GM12878 (cell line): ENCODE data around the gene RYR2. TPM values are rescaled to one million over a fixed set of nuclear protein-coding genes. Genes with fewer than 3 reads are reported as not detected.
A peak's percentile ranks its signal among the peaks of the same experiment; 100 is the strongest.

Source experiments
- ATAC-seq: fragments of 200-7000 bp; cut with Tn5 transposase; 3 replicates; pipeline ENCODE4 v1.9.1; 2020; ENCODE audit warnings: mild to moderate bottlenecking, moderate library complexity
- BruUV-seq: library from RNA; stranded (reverse); fragments of 400-500 nt; replicated peaks from 2 replicates; lab custom pipeline; 2021; lab: Mats Ljungman, UMichigan
- CTCF ChIA-PET: fragments of 300-600 bp; sonication (Branson Sonifier 250); formaldehyde crosslinking; extraction: SDS; loops from one replicate; lab custom pipeline; 2021; ENCODE audit warnings: inconsistent platforms; lab: Yijun Ruan, JAX
- POLR2A ChIA-PET: fragments of 350-600 bp; formaldehyde crosslinking; extraction: SDS; loops from one replicate; lab custom pipeline; 2021; ENCODE audit warnings: inconsistent platforms; lab: Charles Lee
- RAD21 ChIA-PET: fragments of 300-600 bp; sonication (Branson Sonifier 250); formaldehyde crosslinking; loops from one replicate; lab custom pipeline; 2023; ENCODE audit warnings: antibody characterized with exemption; ENCODE audit not compliant: unreplicated experiment; lab: Charles Lee
- SMC1A ChIA-PET: fragments of 300-600 bp; sonication (Branson Sonifier 250); formaldehyde crosslinking; loops from one replicate; lab custom pipeline; 2023; ENCODE audit not compliant: unreplicated experiment, uncharacterized antibody; lab: Charles Lee
- DNase-seq: peaks from one replicate; pipeline ENCODE4 v3.0.0-alpha.2; 2011; ENCODE audit warnings: low read depth, low spot score
- FAIRE-seq: peaks from 3 replicates; lab custom pipeline; 2011; peaks lifted over from hg19 to GRCh38; lab: Jason Lieb, UNC
- H2AFZ ChIP-seq: 2 replicates; pipeline ENCODE4 v1.6.0; 2011; ENCODE audit warnings: low read depth, low read length, control low read depth; ENCODE audit not compliant: control insufficient read depth
- H3K27ac ChIP-seq: 2 replicates; pipeline ENCODE4 v1.5.1; 2011; ENCODE audit warnings: control low read depth; ENCODE audit not compliant: control insufficient read depth, insufficient read depth
- H3K27me3 ChIP-seq, 2 experiments: replicated peaks in 1 of 2; 2 replicates each; pipeline versions ENCODE4 v1.6.0 to v1.6.1; 2011; ENCODE audit warnings: low read length in 1 of 2; ENCODE audit not compliant: control insufficient read depth in 2 of 2, insufficient read depth in 2 of 2
- H3K36me3 ChIP-seq, 2 experiments: 2 replicates each; pipeline ENCODE4 v1.5.1; 2011; ENCODE audit warnings: low read length in 1 of 2; ENCODE audit not compliant: control insufficient read depth in 2 of 2, insufficient read depth in 2 of 2
- H3K4me1 ChIP-seq: 2 replicates; pipeline ENCODE4 v1.6.1; 2011; ENCODE audit warnings: mild to moderate bottlenecking, low read length, moderate library complexity, mixed read lengths; ENCODE audit not compliant: control insufficient read depth, insufficient read depth
- H3K4me2 ChIP-seq: 2 replicates; pipeline ENCODE4 v1.6.0; 2011; ENCODE audit warnings: control low read depth; ENCODE audit not compliant: control insufficient read depth, insufficient read depth
- H3K4me3 ChIP-seq: fragments of 200-600 bp; sonication (generic); 2 replicates; pipeline ENCODE4 v1.5.1; 2016
- H3K79me2 ChIP-seq: 2 replicates; pipeline ENCODE4 v1.6.0; 2011; ENCODE audit warnings: low read length; ENCODE audit not compliant: control insufficient read depth, insufficient read depth
- H3K9ac ChIP-seq: 2 replicates; pipeline ENCODE4 v1.8.0; 2011; ENCODE audit warnings: low read length, control low read depth, mixed read lengths; ENCODE audit not compliant: control insufficient read depth, insufficient read depth
- H3K9me3 ChIP-seq: replicated peaks from 3 replicates; pipeline ENCODE4 v1.5.1; 2011; ENCODE audit warnings: mild to moderate bottlenecking, low read length; ENCODE audit not compliant: control insufficient read depth, insufficient read depth
- H4K20me1 ChIP-seq: 2 replicates; pipeline ENCODE4 v1.6.0; 2011; ENCODE audit not compliant: control insufficient read depth, insufficient read depth
- HDGF ChIP-seq: fragments of 450-650 bp; IDR thresholded peaks from 2 replicates; pipeline ENCODE4 v1.6.1; 2016; ENCODE audit warnings: antibody characterized with exemption
- IKZF1 ChIP-seq: fragments of 450-650 bp; conservative IDR thresholded peaks from 2 replicates; pipeline ENCODE4 v1.6.1; 2017; ENCODE audit warnings: antibody characterized with exemption, mild to moderate bottlenecking
- KDM1A ChIP-seq: fragments of 200-600 bp; sonication (generic); IDR thresholded peaks from 2 replicates; pipeline ENCODE4 v1.6.1; 2016; ENCODE audit warnings: borderline replicate concordance
- LARP7 ChIP-seq: fragments of 450-650 bp; IDR thresholded peaks from 2 replicates; pipeline ENCODE4 v1.6.1; 2017; ENCODE audit warnings: mild to moderate bottlenecking
- MTA2 ChIP-seq: fragments of 450-650 bp; IDR thresholded peaks from 2 replicates; pipeline ENCODE4 v1.6.1; 2016; ENCODE audit warnings: low read depth, mild to moderate bottlenecking, moderate library complexity
- NFYA ChIP-seq: IDR thresholded peaks from 2 replicates; pipeline ENCODE4 v1.6.1; 2011; ENCODE audit warnings: low read depth, mild to moderate bottlenecking, low read length, improper control_type of control experiment, borderline replicate concordance
- NR2C1 ChIP-seq: fragments of 450-650 bp; IDR thresholded peaks from 2 replicates; pipeline ENCODE4 v1.6.1; 2017; ENCODE audit warnings: antibody characterized with exemption, mild to moderate bottlenecking, moderate library complexity
- RAD21 ChIP-seq: IDR thresholded peaks from 2 replicates; pipeline ENCODE4 v1.6.1; 2011; ENCODE audit warnings: mild to moderate bottlenecking, low read depth, low read length, moderate library complexity; ENCODE audit not compliant: insufficient read depth
- SREBF2 ChIP-seq: IDR thresholded peaks from 2 replicates; pipeline ENCODE4 v1.6.1; 2012; ENCODE audit warnings: mild to moderate bottlenecking, low read length
- SRF ChIP-seq, 2 experiments: IDR thresholded peaks; 2 replicates each; pipeline ENCODE4 v1.6.1; 2011; ENCODE audit warnings: low read depth in 2 of 2, low read length in 2 of 2, mild to moderate bottlenecking in 1 of 2, moderate library complexity in 1 of 2
- TCF3 ChIP-seq: IDR thresholded peaks from 2 replicates; pipeline ENCODE4 v1.6.1; 2012; ENCODE audit warnings: low read depth, mild to moderate bottlenecking, low read length, borderline replicate concordance; ENCODE audit not compliant: insufficient read depth
- TCF7 ChIP-seq: IDR thresholded peaks from 2 replicates; pipeline ENCODE4 v1.6.1; 2014; ENCODE audit warnings: antibody characterized with exemption, borderline replicate concordance
- YBX1 ChIP-seq: fragments of 450-650 bp; IDR thresholded peaks from 2 replicates; pipeline ENCODE4 v1.6.1; 2016; ENCODE audit warnings: antibody characterized with exemption
- ZZZ3 ChIP-seq: IDR thresholded peaks from 2 replicates; pipeline ENCODE4 v1.6.1; 2011; ENCODE audit warnings: low read depth; ENCODE audit not compliant: control insufficient read depth, insufficient read length
- WGBS: methylation state at CpG from one replicate; pipeline ENCODE4 v1.1.6; 2016; ENCODE audit warnings: low lambda C conversion rate; ENCODE audit not compliant: insufficient replicate concordance, insufficient coverage; ENCODE audit errors: missing lambda C conversion rate; 5-methylcytosine and 5-hydroxymethylcytosine counted together
- in situ Hi-C: fragments of 300-500 bp; cut with MboI; formaldehyde crosslinking; loops from 9 replicates; pipeline ENCODE4 v1.14.3; 2018; ENCODE audit warnings: mixed read lengths
- intact Hi-C: fragments of 100-400 bp; cut with micrococcal nuclease; formaldehyde crosslinking; loops from one replicate; pipeline ENCODE4 v1.14.2; 2022; ENCODE audit not compliant: unreplicated experiment
- polyA plus RNA-seq, 11 experiments: library from polyadenylated mRNA; depleted of rRNA in 4 of 11; unstranded in 6 of 11; stranded (reverse) in 5 of 11; fragments of >200 nt; fragmentation: Nextera tagmentation in 4 of 11; fragmentation: Illumina TruSeq in 1 of 11; extraction: Ambion mirVana in 4 of 11; extraction: Trizol in 1 of 11; gene quantifications; 1 replicate in 1 of 11; 2 replicates in 10 of 11; pipeline versions ENCODE4 v1.2.1 to v1.2.3, GENCODE V29; 2011 to 2016; ENCODE audit warnings: inconsistent platforms in 2 of 11, missing spikeins in 2 of 11, low read depth in 1 of 11
- total RNA-seq, 4 experiments: library from RNA; depleted of rRNA in 3 of 4; stranded (reverse); fragments of >200 nt in 3 of 4; fragmentation: Illumina TruSeq in 1 of 4; extraction: Trizol in 1 of 4; gene quantifications; 2 replicates each; pipeline versions ENCODE4 v1.2.1 to v1.2.3, GENCODE V29; 2013 to 2021
- TF ChIP-seq, protein P1 (sequence below): fragments of 450-650 bp; IDR thresholded peaks from 2 replicates; pipeline ENCODE4 v1.6.1; 2018; ENCODE audit warnings: mild to moderate bottlenecking, low read depth, moderate library complexity; ENCODE audit not compliant: partially characterized antibody
- TF ChIP-seq, protein P2 (sequence below): IDR thresholded peaks from 2 replicates; pipeline ENCODE4 v1.6.1; 2012; ENCODE audit warnings: low read depth, low read length, improper control_type of control experiment
- TF ChIP-seq, protein P3 (sequence below): fragments of 450-650 bp; formaldehyde crosslinking; IDR thresholded peaks from 2 replicates; pipeline ENCODE4 v1.5.0; 2022; ENCODE audit warnings: mild to moderate bottlenecking, missing genetic modification characterization
- TF ChIP-seq, protein P4 (sequence below): IDR thresholded peaks from 2 replicates; pipeline ENCODE4 v1.6.1; 2012; ENCODE audit warnings: low read length, inconsistent platforms

The RYR2 gene
- total and polyA plus RNA-seq, 10 of the 15 experiments (the other 5 are each of a cell fraction or from before 2014, with no cell fraction given) = 0.01 to 0.04 TPM; not detected in 8

GRCh38 chr1:237507005-237507404 is 465.0 kb downstream of the RYR2 start:
- POLR2A ChIA-PET = no interaction called here
- SMC1A ChIA-PET = interaction anchor here (0.7 kb wide), 1 partner anchor 9 kb away, joined by 3 read pairs; no protein-coding TSS in a partner anchor
- intact Hi-C loops = no loop called here
- TF ChIP-seq KDM1A (no peak), NFYA (no peak), NR2C1 (no peak), HDGF (no peak), LARP7 (no peak), SREBF2 (no peak), TCF7 (0 out of 2 replicates have a peak, but pooled peaks have one; percentile 19), SRF (IDR thresholded peaks at IDR 0.05; ENCODE audit: low read depth in 2 of 2, low read length in 2 of 2) (no peak), MTA2 (peak; percentile 77), RAD21 (no peak), ZZZ3 (no peak), YBX1 (no peak), TCF3 (no peak), IKZF1 (no peak; the same call in 1 of the 2 replicates)
- TF ChIP-seq, protein P1, sequence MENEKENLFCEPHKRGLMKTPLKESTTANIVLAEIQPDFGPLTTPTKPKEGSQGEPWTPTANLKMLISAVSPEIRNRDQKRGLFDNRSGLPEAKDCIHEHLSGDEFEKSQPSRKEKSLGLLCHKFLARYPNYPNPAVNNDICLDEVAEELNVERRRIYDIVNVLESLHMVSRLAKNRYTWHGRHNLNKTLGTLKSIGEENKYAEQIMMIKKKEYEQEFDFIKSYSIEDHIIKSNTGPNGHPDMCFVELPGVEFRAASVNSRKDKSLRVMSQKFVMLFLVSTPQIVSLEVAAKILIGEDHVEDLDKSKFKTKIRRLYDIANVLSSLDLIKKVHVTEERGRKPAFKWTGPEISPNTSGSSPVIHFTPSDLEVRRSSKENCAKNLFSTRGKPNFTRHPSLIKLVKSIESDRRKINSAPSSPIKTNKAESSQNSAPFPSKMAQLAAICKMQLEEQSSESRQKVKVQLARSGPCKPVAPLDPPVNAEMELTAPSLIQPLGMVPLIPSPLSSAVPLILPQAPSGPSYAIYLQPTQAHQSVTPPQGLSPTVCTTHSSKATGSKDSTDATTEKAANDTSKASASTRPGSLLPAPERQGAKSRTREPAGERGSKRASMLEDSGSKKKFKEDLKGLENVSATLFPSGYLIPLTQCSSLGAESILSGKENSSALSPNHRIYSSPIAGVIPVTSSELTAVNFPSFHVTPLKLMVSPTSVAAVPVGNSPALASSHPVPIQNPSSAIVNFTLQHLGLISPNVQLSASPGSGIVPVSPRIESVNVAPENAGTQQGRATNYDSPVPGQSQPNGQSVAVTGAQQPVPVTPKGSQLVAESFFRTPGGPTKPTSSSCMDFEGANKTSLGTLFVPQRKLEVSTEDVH = no peak
- TF ChIP-seq, protein P2, sequence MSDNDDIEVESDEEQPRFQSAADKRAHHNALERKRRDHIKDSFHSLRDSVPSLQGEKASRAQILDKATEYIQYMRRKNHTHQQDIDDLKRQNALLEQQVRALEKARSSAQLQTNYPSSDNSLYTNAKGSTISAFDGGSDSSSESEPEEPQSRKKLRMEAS = no peak
- TF ChIP-seq, protein P3, sequence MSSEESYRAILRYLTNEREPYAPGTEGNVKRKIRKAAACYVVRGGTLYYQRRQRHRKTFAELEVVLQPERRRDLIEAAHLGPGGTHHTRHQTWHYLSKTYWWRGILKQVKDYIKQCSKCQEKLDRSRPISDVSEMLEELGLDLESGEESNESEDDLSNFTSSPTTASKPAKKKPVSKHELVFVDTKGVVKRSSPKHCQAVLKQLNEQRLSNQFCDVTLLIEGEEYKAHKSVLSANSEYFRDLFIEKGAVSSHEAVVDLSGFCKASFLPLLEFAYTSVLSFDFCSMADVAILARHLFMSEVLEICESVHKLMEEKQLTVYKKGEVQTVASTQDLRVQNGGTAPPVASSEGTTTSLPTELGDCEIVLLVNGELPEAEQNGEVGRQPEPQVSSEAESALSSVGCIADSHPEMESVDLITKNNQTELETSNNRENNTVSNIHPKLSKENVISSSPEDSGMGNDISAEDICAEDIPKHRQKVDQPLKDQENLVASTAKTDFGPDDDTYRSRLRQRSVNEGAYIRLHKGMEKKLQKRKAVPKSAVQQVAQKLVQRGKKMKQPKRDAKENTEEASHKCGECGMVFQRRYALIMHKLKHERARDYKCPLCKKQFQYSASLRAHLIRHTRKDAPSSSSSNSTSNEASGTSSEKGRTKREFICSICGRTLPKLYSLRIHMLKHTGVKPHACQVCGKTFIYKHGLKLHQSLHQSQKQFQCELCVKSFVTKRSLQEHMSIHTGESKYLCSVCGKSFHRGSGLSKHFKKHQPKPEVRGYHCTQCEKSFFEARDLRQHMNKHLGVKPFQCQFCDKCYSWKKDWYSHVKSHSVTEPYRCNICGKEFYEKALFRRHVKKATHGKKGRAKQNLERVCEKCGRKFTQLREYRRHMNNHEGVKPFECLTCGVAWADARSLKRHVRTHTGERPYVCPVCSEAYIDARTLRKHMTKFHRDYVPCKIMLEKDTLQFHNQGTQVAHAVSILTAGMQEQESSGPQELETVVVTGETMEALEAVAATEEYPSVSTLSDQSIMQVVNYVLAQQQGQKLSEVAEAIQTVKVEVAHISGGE (CRISPR knock-in tag) = no peak
- TF ChIP-seq, protein P4, sequence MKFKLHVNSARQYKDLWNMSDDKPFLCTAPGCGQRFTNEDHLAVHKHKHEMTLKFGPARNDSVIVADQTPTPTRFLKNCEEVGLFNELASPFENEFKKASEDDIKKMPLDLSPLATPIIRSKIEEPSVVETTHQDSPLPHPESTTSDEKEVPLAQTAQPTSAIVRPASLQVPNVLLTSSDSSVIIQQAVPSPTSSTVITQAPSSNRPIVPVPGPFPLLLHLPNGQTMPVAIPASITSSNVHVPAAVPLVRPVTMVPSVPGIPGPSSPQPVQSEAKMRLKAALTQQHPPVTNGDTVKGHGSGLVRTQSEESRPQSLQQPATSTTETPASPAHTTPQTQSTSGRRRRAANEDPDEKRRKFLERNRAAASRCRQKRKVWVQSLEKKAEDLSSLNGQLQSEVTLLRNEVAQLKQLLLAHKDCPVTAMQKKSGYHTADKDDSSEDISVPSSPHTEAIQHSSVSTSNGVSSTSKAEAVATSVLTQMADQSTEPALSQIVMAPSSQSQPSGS = 0 out of 2 replicates have a peak, but pooled peaks have one; percentile 40

More at GRCh38 chr1:237507005-237507404, 465.0 kb downstream of the RYR2 start:
- 0% methylated on average over 2 of the region's 2 CpGs for WGBS
- Histone ChIP-seq H3K79me2 (no peaks in the 10 kb centered on the region), H4K20me1 (no peaks in the 10 kb centered on the region), H3K27ac (no peak overlapping the region), H3K4me1 (no peaks in the 10 kb centered on the region; the same call in 1 of the 2 replicates), H2AFZ (no peak overlapping the region), H3K4me3 (no peak overlapping the region), H3K9me3 (no peaks in the 10 kb centered on the region; the same call in 1 of the 3 replicates), H3K9ac (no peak overlapping the region), H3K27me3 (no peaks in the 10 kb centered on the region; a peak in 1 of 4 replicates), H3K36me3 (no peaks in the 10 kb centered on the region), H3K4me2 (no peak overlapping the region)
- RAD21 ChIA-PET = no interaction called here
- peak; percentile 35 for DNase-seq
- no TSS peak for BruUV-seq
- ATAC-seq = peak; percentile 89
- in situ Hi-C loops = no loop called here
- CTCF ChIA-PET = no interaction called here
- peak; percentile 89 for FAIRE-seq
